Hematopoietic multipotent progenitor cell treated with erythropoietin and hydrocortisone succinate and interleukin-3 and kit ligand, for 17 days (in vitro differentiated cells): ENCODE results near the gene ABT1.

Experiments used
- DNase-seq: peaks from one replicate; pipeline ENCODE4 v3.0.0-alpha.2; 2015; ENCODE audit warnings: low spot score

ABT1 gene

DNA sequence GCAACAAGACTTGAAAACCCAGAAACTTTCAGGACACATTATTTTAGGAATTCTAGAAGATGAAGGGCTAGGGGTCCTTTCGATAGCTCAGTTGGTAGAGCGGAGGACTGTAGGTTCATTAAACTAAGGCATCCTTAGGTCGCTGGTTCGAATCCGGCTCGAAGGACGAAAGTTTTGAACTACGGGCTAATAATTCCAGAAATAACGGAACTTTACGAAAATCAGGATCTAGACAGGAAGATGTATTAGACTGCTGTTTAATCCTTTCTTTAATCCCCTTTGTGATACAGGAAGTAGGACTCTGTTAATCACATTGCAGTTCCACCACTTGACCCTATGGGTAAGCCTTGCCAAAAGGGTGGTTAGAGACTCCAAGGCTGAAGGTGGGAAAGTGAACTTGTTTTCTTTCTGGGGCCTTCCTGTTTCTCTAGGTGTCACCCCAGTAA is 21.2 kb upstream of the ABT1 start:
- no peak for DNase-seq

DNA sequence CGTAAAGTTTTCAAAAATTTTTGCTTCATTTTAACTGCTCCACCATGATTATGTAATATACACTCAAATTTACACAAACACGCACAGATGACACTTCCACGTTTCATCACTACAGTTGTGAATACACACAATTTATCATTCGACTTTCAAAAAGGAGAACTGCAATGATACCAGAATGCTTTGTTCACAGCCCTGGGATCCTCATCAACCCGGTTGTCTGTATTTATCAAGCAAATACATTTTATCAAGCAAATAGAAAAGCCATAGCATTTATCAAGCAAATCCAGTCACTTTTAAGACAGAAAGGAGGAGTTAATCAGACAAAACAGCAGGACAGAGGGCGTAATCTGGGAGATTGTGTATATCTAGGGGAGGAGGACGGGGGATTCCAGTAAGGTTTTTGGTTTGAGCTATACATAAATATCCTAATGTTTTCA is 20.3 kb upstream of the ABT1 start:
- no peak for DNase-seq

DNA sequence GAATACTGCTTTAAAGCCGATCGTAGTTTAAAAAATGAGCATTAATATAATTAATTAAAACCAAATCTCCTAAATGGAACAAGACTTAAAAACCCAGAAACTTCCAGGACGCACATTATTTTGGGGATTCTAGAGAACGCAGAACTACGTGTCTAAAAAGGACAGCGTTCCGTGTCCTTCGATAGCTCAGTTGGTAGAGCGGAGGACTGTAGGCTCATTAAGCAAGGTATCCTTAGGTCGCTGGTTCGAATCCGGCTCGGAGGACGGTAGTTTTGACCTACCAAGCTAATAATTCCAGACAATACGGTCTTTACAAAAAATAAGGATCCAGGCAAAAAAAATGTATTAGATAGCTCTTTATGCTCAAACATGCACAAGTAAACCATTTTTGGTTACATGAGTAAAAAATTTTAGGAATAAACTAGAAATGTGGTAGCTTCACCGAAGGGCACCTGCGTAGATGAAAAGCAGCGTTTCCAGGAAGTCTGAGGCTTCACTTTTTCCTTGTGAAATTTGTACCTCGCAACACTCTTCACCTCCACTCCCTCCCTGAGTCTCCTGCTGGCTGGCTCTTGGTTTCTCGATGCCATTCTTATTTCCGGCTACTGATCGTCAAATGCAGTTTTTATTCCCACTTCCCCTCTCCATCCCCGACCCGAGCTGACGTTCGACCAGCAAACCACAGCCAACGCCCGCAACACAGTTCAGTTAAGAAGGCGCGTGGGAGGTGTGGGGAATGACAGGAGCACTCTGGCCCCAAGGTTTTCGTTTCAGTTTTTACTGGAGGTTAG is 19.6 kb upstream of the ABT1 start:
- DNase-seq = peak; percentile 54

DNA sequence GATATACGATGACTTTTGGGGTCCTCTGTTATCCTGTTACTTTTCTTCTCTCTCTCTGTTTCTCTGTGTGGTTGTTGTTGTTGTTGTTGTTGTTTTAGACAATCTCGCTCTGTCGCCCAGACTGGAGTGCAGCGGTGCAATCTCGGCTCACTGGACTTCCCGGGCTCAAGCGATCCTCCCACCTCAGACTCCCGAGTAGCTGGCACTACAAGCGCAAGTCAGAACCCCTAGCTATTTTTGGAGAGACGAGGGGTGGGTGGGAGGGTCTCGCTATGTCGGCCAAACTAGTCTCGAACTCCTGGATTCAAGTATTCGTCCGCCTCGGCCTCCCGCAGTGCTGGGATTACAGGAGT is 19.1 kb upstream of the ABT1 start:
- no peak for DNase-seq

DNA sequence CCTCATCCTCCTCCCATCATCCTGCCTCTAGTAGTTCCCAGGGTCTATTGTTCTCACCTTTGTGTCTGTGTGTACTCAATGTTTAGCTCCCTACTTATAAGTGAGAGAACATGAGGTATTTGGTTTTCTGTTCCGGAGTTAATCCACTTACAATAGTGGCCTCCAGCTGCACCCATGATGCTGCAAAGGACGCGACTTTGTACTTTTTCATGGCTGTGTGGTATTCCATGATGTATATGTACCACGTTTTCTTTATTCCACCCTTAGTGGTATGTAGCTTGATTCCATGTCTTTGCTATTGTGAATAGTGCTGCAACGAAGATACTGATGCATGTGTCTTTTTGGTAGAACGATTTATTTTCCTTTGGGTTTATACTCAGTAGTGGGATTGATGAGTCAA is 18.5 kb upstream of the ABT1 start:
- DNase-seq = no peak

DNA sequence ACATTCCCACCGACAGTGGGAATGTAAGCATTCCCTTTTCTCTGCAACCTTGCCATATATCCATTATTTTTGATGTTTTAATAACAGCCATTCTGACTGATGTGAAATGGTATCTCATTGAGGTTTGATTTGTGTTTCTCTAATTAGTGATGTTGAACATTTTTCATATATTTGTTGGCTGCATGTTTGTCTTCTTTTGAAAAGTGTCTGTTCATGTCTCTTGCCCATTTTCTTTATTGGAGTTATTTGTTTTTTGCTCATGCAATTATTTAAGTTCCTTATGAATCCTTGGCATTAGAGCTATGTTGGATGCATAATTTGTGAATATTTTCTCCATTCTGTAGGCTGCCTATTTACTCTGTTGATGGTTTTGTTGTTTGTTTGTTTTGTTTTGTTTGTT is 18.0 kb upstream of the ABT1 start:
- no peak for DNase-seq

DNA sequence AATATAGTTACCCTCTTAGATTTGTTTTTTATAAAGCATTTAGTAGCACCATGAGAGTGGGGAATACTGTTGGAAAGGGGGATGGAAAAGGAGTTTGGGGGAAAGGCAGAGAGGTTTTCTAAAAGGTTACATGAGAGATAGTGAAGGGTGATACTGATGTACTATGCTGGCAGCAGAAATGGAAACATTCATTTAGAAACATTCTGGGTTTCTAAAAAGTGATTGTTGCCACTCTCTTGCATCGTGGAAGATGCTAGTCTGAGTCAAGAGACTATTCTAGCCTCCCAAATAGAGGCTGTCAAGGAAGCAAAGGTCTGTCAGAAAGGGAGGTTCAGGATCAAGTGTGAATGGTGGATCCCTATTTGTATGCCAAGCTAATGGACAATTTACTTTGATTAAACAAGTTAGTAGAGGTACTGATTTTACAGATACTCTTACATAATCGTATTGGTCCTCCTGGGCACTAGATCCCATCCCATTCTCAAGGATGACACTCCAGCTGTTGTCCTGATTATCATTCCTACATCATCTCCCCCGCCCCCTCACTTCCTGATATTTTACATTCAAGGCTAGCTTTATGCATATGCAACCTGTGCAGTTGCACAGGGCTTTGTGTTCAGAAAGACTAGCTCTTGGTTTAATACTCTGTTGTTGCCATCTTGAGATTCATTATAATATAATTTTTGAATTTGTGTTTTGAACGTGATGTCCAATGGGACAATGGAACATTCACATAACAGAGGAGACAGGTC is 15.4 kb upstream of the ABT1 start:
- DNase-seq = no peak

DNA sequence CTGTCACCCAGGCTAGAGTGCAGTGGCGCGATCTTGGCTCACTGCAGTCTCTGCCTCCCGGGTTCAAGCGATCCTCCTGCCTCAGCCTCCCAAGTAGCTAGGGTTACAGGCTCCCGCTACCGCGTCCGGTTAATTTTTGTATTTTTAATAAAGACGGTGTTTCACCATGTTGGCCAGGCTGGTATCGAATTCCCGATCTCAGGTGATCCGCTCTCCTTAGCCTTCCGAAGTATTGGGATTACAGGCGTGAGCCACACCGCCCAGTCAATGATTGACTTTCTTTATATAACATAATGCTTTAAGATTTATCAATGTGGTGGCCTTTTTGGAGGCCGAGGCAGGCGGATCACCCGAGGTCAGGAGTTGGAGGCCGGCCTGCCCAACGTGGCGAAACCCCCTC is 7.8 kb upstream of the ABT1 start:
- no peak for DNase-seq

DNA sequence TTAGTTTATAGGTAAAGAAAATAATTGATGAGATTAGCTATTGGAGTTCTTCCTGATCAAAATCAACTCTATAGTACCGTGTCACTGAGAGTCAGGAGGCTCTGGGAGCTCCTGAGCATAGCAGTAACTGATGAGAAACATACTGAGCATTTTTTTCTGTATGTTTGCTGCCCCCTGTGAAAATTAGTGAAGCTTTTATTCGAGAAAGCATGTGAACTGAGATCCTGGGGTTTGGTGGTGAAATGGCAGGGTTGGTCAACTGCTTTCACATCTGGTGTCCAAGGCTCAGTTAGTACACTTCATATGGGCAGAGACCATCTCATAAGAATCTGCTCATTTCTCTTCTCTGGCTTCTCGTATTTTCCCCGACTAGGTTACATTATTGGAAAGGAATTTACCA is 4.1 kb upstream of the ABT1 start:
- DNase-seq = no peak

DNA sequence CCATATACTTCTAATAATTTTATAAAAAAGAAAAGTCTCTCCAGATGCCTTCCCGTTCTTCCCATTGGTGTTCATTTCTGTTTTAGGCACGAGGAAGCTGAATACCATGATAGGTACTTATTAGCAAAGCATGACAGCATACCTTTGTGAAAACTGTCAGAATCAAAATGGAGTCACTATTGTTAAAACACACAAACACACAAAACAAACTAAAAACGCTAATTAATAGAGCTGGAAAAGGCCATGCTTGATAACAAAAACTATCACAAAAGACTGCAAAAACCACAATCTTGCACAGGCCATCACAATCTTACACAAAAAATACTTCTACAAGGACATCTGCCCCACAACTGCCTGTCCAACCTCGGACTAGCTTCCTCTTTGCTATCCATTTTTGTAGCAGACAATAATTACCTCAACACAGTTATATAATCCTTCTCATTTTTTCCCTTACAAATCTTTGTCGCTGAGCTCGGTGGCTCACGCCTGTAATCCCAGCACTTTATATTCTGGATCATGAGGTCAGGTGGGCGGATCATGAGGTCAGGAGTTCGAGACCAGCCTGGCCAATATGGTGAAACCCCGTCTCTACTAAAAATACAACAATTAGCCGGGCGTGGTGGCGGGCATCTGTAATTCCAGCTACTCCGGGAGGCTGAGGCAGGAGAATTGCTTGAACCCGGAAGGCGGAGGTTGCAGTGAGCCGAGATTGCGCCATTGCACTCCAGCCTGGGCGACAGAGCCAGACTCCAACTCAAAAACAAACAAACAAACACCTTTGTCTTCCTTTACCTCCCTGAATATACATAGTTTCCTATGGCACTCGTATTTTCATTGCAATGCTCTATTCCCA is 3.2 kb upstream of the ABT1 start:
- no peak for DNase-seq

DNA sequence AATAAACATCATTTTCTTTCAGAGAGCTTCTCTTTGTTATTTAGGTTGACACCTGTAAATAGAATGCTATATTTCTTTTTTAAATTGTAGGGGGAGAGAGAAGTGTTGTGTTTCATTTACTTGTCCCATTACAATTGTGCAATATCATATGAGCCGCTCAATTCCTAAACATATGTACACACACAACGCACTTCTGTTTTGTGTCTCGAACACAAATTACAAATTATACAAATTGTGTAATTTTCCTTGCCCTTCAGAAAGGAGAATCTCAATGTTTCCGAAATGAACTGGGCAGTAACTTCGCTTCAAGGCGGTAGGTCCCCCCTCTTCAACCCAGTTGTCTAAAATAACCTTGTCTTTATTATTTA is 2.6 kb upstream of the ABT1 start:
- DNase-seq = no peak

DNA sequence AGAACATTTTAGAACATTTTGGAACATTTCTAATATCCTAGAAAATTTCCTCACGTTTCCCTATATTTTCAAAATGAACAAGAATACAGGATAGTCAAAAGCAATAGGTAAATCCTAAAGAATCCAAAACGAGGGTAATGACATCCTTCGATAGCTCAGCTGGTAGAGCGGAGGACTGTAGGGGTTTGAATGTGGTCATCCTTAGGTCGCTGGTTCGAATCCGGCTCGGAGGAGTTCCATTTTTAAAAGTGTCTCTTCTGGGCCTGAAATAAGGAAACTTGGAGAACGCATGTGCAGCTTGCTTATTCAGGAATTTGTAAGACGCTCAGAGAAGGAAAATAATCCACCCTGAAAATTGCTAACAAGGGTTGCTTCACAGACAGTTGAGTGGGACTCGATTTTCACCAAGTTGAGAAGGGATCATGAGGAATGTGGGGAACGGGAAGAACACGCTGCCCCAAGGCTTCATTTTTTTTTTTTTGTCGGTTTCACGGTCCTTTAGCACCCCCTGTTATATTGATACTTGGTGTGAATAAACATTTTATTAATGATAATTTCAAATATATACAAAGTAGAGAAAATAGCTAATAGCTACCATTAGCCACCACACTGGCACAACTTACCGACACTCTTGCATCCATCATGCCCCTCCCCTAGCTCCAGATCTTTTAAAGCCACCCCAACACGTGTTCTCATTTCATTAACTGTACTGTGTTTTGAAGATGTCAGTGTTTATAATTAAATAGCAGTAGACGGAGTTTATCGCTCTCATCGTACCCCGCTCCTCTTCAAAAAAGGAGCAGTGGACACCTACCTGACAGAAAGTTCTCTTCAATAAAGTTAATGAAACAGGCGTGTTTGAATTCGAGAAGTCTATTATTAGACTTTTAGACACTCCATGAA is 1.8 kb upstream of the ABT1 start:
- DNase-seq = peak; percentile 25

DNA sequence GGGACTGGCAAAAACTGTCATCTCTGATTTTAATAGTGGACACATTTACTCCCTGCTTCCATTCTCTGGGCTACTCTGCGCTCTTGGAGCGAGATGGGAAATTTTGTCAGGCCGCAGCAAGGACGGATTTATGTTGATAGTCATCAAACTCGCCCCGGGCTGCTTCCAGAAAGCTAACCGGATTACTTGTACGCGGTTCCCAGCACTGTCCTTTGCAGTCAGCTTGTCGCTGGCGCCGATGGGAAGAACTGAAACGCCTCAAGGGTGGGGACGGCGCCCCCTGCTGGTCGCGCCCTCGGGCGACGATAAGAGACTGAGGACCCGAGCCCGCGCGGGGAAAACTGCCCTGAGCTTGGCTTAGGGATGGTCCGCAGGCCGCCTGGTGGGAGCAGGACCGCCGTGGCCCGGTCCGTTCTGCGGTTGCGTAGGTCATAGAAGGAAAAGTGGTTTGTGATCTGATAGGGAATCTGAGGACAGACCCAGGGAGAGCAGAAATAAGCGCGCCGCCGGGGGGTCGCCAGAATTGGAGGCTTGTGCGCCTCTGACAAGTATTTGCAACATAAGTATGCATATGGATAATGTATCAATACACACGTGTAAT is 984 bp upstream of the ABT1 start:
- DNase-seq = peak; percentile 91

DNA sequence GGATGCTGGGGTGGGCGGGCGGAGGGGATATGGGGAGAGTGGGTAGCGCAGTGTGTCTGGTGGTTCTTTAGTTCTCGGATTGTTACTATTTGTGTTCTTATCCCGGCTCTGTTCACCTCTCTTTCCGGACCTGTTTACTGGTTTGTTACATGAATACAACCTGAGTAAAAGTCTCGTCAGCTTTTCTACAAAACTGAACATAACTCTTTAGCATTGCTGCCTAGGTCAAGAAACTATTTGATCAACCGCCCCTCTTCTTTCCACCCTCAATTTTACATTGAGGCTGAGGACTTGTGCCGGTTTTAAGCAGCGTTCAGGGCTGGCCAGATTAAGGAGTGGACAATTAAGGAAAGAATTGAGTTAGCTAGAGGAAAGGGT is 625 bp downstream of the ABT1 start:
- DNase-seq = no peak

DNA sequence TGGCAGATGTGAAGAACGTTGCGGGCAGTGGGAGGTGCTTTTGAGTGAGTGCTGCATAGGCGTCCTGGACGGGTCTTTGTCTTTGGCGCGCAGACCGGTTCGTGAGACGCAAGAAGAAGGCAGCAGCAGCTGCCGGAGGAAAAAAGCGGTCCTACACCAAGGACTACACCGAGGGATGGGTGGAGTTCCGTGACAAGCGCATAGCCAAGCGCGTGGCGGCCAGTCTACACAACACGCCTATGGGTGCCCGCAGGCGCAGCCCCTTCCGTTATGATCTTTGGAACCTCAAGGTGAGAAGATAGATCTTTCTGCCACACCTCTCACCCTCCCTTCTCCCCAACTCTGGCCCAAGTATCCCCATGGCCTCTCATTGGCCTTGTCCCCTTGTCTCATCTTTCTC is 1.1 kb downstream of the ABT1 start:
- DNase-seq = no peak

DNA sequence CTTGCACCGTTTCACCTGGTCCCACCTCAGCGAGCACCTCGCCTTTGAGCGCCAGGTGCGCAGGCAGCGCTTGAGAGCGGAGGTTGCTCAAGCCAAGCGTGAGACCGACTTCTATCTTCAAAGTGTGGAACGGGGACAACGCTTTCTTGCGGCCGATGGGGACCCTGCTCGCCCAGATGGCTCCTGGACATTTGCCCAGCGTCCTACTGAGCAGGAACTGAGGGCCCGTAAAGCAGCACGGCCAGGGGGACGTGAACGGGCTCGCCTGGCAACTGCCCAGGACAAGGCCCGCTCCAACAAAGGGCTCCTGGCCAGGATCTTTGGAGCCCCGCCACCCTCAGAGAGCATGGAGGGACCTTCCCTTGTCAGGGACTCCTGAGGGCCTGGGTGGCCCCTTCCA is 1.5 kb downstream of the ABT1 start:
- no peak for DNase-seq

DNA sequence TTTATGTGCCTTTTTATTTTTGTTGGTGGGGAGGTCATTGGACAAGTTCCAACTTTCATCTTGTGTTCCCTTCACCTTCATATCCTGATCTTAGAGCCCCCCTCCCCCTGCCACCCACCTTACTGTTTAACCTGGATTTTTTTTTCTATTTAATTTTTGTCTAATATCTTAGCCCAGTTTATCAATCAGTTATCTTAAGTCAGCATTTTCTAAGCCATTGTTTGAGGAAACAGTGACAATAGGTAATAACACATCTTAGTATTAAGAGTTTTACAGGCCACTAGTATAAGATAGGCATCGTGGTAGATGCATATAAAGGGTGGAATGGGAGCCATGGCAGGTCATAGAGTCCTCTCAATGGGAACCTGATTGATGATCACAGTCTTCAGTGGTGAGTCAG is 2.4 kb downstream of the ABT1 start:
- DNase-seq = no peak

DNA sequence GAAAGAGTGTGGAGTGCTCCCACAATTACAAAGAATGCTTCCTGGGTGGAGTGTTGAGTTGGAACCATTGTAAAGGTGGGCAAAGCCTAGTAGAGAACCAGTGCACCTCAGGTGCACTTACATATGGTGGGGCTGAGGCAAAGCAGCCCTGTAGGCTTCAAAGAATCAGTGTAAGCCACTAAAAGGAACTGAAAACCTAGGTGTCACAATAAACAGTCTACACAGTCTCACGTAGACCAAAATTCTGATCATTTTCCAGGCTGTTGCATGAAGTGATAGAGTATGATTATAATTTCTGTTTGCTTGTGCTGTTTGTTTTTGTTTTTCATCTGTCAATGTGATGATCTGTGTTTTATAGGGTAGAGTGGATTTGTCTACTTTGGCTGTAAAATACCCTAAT is 2.8 kb downstream of the ABT1 start:
- DNase-seq = no peak

DNA sequence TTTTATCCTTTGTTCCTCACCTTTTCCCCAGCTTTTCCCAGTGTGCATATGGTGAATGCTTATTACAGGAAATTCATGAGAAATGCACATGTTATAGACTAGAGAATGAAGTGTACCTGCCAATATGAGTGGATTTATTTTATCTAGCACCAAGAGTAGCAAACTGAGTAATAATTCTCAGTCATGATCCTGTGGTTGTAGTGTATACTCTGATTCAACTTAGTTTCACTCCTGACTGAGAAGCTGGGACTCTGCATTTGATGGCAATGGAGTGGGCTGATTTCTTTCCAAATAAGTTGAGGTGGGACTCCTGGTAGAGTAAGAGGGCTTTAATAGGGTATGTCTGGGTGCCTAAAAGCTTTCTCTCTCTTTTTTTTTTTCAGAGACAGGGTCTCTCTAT is 4.0 kb downstream of the ABT1 start:
- no peak for DNase-seq

DNA sequence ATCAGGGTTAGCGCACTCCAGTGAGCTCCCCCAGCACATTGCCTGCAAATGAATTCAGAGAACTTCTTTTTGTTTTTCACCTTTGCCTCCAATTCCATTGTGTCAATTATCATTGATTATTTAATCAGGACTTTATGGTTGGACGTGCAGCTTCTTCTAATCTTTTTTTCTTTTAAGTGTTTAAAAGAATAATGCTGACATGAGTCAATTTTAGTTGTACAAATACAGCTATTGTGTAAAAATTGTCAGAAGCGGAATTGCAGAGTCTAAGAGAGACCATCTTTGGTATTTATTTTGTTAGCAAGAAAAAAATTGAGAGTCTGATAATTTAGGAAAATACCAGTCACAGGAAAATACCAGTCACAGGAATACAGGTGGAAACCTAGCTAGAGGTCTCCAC is 5.5 kb downstream of the ABT1 start:
- no peak for DNase-seq

DNA sequence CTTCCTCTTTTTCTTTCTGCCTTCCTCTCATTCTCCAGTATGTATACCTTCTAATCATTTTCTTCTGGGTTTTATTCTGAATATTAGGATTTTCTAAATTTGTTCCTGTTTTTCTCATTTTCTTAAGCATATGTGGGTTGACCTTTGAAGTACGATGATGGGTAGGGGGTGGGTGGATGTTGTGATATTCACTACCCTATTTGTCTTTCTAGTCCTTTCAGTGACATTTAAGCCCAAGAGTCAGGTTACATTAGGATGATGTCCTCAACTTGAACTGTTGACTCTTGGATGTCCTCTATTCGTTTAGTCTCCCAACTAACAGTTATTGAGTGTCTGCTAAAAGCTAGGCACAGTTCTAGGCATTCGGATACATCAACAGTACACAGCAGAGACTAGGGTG is 7.3 kb downstream of the ABT1 start:
- no peak for DNase-seq

DNA sequence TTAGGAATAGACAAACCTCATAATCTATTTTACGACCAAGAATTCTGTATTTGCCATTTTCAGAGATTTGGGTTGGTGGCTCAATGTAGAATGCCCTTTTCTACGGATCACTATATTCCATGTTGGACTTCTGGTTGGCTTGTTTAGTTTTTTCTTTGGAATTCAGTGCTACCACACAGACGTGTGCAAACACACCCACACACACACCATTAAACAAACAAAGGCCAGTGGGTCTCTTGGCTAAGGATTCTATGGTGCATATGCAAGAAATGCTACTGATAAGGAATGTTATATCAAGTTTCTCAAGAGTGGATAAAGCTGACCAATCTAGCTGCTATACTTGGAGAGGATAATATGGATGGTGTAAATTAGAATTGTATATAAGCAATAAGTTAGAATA is 8.0 kb downstream of the ABT1 start:
- DNase-seq = no peak
